Kidney (tissue), 14 donors: Measurements from ENCODE around the gene YPEL1. TPM values are rescaled to one million over a fixed set of nuclear protein-coding genes. Genes with fewer than 3 reads are reported as not detected.

ENCODE experiments used
- DNase-seq, 5 donors: peaks; one replicate each; pipeline ENCODE4 v3.0.0-alpha.2; 2013 to 2020
- FAIRE-seq: peaks from 2 replicates; lab custom pipeline; 2012; peaks lifted over from hg19 to GRCh38; lab: Jason Lieb, UNC
- H3K27ac ChIP-seq, 2 donors: one replicate each; pipeline ENCODE4 v1.7.0; 2013; ENCODE audit warnings: low read depth in 2 of 2, low read length in 2 of 2, inconsistent platforms in 1 of 2
- H3K27me3 ChIP-seq: one replicate; pipeline ENCODE4 v1.7.1; 2013; ENCODE audit warnings: low read length, inconsistent platforms; ENCODE audit not compliant: control insufficient read depth, insufficient read depth
- H3K36me3 ChIP-seq, 3 donors: one replicate each; pipeline versions ENCODE4 v1.7.0 to v1.7.1; 2013; ENCODE audit warnings: low read length in 3 of 3, control low read depth in 1 of 3, inconsistent platforms in 1 of 3; ENCODE audit not compliant: insufficient read depth in 3 of 3, control insufficient read depth in 2 of 3
- H3K4me1 ChIP-seq, 3 donors: one replicate each; pipeline versions ENCODE4 v1.7.0 to v1.7.1; 2013; ENCODE audit warnings: low read length in 3 of 3, inconsistent platforms in 1 of 3, low read depth in 1 of 3; ENCODE audit not compliant: control insufficient read depth in 2 of 3, insufficient read depth in 2 of 3
- H3K4me3 ChIP-seq, 3 donors: one replicate each; pipeline versions ENCODE4 v1.7.0 to v1.8.1; 2013; ENCODE audit warnings: low read length in 3 of 3, control low read depth in 1 of 3, inconsistent platforms in 1 of 3
- H3K9ac ChIP-seq, 3 donors: one replicate each; pipeline versions ENCODE4 v1.7.0 to v1.7.1; 2013; ENCODE audit warnings: low read length in 3 of 3, control low read depth in 1 of 3, inconsistent platforms in 1 of 3
- H3K9me3 ChIP-seq, 3 donors: one replicate each; pipeline versions ENCODE4 v1.7.0 to v1.7.1; 2013; ENCODE audit warnings: low read length in 3 of 3, control low read depth in 1 of 3, inconsistent platforms in 1 of 3; ENCODE audit not compliant: control insufficient read depth in 2 of 3, insufficient read depth in 1 of 3
- CTCF ChIP-seq: IDR thresholded peaks from 3 replicates; pipeline ENCODE4 v1.5.1; 2012; ENCODE audit warnings: mild to moderate bottlenecking, moderate library complexity, borderline replicate concordance; ENCODE audit not compliant: insufficient read depth; ENCODE audit errors: extremely low read depth
- intact Hi-C: fragments of 100-400 bp; cut with DNase I; formaldehyde crosslinking; loops from one replicate; pipeline ENCODE4 v1.11.1; 2022
- microRNA-seq: library from miRNA; unstranded; fragments of <30 nt; microRNA quantifications from one replicate; pipeline ENCODE4 v1.2.0, GENCODE V29; 2020
- polyA plus RNA-seq: library from polyadenylated mRNA; stranded (reverse); fragments of 350-450 nt; fragmentation: Illumina TruSeq; extraction: RNeasy Lipid Tissue Mini Kit (QIAGEN cat#74804); gene quantifications from one replicate; pipeline ENCODE4 v1.2.3, GENCODE V29; 2014; ENCODE audit warnings: low read depth, low replicate concordance; ENCODE audit not compliant: insufficient read depth
- total RNA-seq: library from RNA; stranded (reverse); fragmentation: NEBNext Ultra II Directional; extraction: Animal tissue kit (Norgen Biotek cat#: 25700); gene quantifications from one replicate; pipeline ENCODE4 v1.2.1, GENCODE V29; 2021
- donor health status: control.
- donor health status: control.
- donor health status: control.
- donor health status: control.
- donor health status: control.
- donor health status: DM: yes; HTN: yes; CAD: no.
- donor health status: Normal renal cell carcinoma (clear cell type).

The YPEL1 gene
- total and polyA plus RNA-seq, 2 donors from 2014 or later = 2.2 to 6.1 TPM

DNA sequence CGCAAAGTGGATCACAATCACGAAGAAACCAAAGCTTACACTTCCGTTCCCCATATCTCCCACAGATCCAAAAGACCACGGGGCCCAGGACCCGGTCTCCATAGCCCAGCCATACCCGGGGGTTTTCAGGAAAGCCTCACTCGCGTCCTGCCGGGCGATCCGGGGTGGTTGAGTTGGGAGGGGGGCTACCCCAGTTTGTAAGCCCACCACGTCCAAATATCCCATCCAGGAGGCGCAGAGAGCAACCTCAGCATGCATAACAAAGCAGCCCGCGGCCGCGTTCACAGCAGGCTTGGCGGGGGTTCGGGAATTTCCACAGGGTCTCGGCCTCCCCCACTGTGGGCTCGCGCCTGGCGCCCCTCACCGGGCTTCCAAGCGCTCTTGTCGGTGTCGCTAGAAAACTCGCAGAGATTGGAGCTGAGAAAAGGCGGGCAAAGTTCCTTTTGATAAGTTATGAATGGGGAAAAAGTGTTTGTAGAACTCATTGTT lies 84.0 kb downstream of the YPEL1 start:
- peaks cover 0 to 3% (median 0%) of the 10 kb centered on the region in 3 donors for H3K36me3 ChIP-seq
- peak overlapping the region in 2 of 3 donors; percentile 58 to 68 for H3K4me3 ChIP-seq
- FAIRE-seq = no peak
- peak overlapping the region in 1 of 3 donors; percentile 38 for H3K9ac ChIP-seq
- H3K27me3 ChIP-seq = no peaks in the 10 kb centered on the region
- peak in 1 of 5 donors; percentile 24 for DNase-seq
- H3K4me1 ChIP-seq = peaks cover 0 to 7% (median 6%) of the 10 kb centered on the region in 3 donors
- intact Hi-C loops = no loop called here
- no peak for TF ChIP-seq CTCF
- H3K9me3 ChIP-seq = no peaks in the 10 kb centered on the region
- H3K27ac ChIP-seq = no peak overlapping the region

DNA sequence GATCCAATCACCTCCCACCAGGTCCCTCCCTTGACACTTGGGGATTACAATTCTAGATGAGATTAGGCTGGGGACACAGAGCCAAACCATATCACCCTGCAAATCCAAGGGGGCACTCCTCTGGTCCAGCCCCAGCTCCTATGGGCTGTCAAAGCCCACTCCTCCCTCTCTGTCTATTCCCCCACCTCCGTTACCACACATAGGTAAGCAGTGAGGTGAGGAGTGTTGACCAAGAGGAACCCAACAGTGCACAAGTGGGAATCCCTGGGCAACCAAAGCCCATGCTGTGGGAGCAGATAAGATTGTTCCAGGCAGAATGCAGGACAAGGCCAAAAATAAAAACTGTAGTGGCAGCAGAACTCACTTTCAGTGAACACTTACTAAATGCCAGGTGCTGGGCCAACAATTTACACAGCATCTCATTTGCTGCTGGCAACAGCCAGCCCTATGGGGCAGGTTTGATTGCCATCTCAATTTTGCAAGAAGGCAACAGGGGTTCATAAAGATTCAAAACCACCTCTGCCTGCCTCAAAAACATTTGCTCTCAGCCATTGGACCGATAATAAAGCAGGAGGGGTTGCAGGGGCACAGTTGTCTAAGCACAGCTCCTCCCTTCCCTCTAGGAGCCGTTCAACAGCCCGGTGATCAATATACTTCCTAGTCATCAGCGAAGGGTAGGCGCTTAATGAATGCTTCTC lies 84.6 kb downstream of the YPEL1 start:
- peaks cover 0 to 7% (median 6%) of the 10 kb centered on the region in 3 donors for H3K4me1 ChIP-seq
- peak overlapping the region in 1 of 3 donors; percentile 38 for H3K9ac ChIP-seq
- intact Hi-C loops = no loop called here
- H3K36me3 ChIP-seq = peaks cover 0 to 3% (median 0%) of the 10 kb centered on the region in 3 donors
- no peaks in the 10 kb centered on the region for H3K27me3 ChIP-seq
- FAIRE-seq (no peak), DNase-seq (no peak)
- TF ChIP-seq CTCF = no peak
- no peak overlapping the region for H3K27ac ChIP-seq
- no peaks in the 10 kb centered on the region for H3K9me3 ChIP-seq
- H3K4me3 ChIP-seq = peak overlapping the region in 2 of 3 donors; percentile 58 to 68

- Histone ChIP-seq H3K27me3 (no peaks in the 10 kb centered on the region), H3K36me3 (peaks cover 0 to 3% (median 0%) of the 10 kb centered on the region in 3 donors), H3K4me1 (peaks cover 0 to 7% (median 6%) of the 10 kb centered on the region in 3 donors), H3K27ac (no peak overlapping the region), H3K9ac (no peak overlapping the region), H3K4me3 (no peak overlapping the region), H3K9me3 (no peaks in the 10 kb centered on the region)
- no peak for TF ChIP-seq CTCF
- intact Hi-C loops = no loop called here
- FAIRE-seq (no peak), DNase-seq (no peak)
These were observed 85.3 kb downstream of the YPEL1 start for GRCh38 chr22:21650280-21650679.

Small RNA genes lying within 50 kb of the gene (microRNA-seq; reads per million reads assigned to microRNA genes)
- gene MIR130B = 144 reads per million, percentile 58 among the genes with 10 or more reads in this experiment
- gene MIR301B = 1.4 reads per million

Other genes starting within 250 kb of the YPEL1 start
- gene RIMBP3C, start 184.3 kb downstream of the YPEL1 start, total RNA-seq = 0.22 TPM
- gene RIMBP3C, start 184.3 kb downstream of the YPEL1 start, polyA plus RNA-seq = not detected
- 45.8 TPM for gene UBE2L3, start 168.1 kb downstream of the YPEL1 start, total RNA-seq
- 70.0 TPM for gene UBE2L3, start 168.1 kb downstream of the YPEL1 start, polyA plus RNA-seq
- gene YDJC, start 105.8 kb downstream of the YPEL1 start, total RNA-seq = 24.7 TPM
- 28.2 TPM for gene YDJC, start 105.8 kb downstream of the YPEL1 start, polyA plus RNA-seq
- 0.22 TPM for gene CCDC116, start 103.0 kb downstream of the YPEL1 start, total RNA-seq
- gene CCDC116, start 103.0 kb downstream of the YPEL1 start, polyA plus RNA-seq = 0.22 TPM
- 56.1 TPM for gene SDF2L1, start 93.5 kb downstream of the YPEL1 start, total RNA-seq
- gene SDF2L1, start 93.5 kb downstream of the YPEL1 start, polyA plus RNA-seq = 79.6 TPM
- gene PPIL2, start 69.8 kb downstream of the YPEL1 start, total RNA-seq = 46.9 TPM
- gene PPIL2, start 69.8 kb downstream of the YPEL1 start, polyA plus RNA-seq = 31.6 TPM
- 128 TPM for gene MAPK1, start 131.9 kb upstream of the YPEL1 start, total RNA-seq
- 21.3 TPM for gene MAPK1, start 131.9 kb upstream of the YPEL1 start, polyA plus RNA-seq
- 42.5 TPM for gene PPM1F, start 217.1 kb upstream of the YPEL1 start, total RNA-seq
- gene PPM1F, start 217.1 kb upstream of the YPEL1 start, polyA plus RNA-seq = 13.8 TPM
- gene TOP3B, start 247.0 kb upstream of the YPEL1 start, total RNA-seq = 26.7 TPM
- gene TOP3B, start 247.0 kb upstream of the YPEL1 start, polyA plus RNA-seq = 8.1 TPM